Breast epithelium (tissue), 3 donors: ENCODE results near the gene LCE1F.

Experiments used
- CTCF ChIP-seq, 3 donors: fragments of 450-650 bp; IDR thresholded peaks; one replicate each; pipeline ENCODE4 v1.5.1; 2016 to 2017; ENCODE audit warnings: antibody characterized with exemption in 3 of 3, mild to moderate bottlenecking in 3 of 3, moderate library complexity in 3 of 3
- POLR2A ChIP-seq: fragments of 450-650 bp; IDR thresholded peaks from one replicate; pipeline ENCODE4 v1.6.1; 2016; ENCODE audit warnings: antibody characterized with exemption, mild to moderate bottlenecking, moderate library complexity

GRCh38 chr1:152811671-152812070, 36.7 kb downstream of the LCE1F start, which contains the start of gene LCE1B:
- TF ChIP-seq POLR2A, result no peak
- no peak for TF ChIP-seq CTCF (IDR thresholded peaks at IDR 0.05)
